Measurements from ENCODE around the gene PIP4K2B. TPM values are rescaled to one million over a fixed set of nuclear protein-coding genes. Genes with fewer than 3 reads are reported as not detected.

Gene PIP4K2B
- total RNA-seq, 2 experiments from 2014 or later: 42.0 to 45.7 TPM

DNA sequence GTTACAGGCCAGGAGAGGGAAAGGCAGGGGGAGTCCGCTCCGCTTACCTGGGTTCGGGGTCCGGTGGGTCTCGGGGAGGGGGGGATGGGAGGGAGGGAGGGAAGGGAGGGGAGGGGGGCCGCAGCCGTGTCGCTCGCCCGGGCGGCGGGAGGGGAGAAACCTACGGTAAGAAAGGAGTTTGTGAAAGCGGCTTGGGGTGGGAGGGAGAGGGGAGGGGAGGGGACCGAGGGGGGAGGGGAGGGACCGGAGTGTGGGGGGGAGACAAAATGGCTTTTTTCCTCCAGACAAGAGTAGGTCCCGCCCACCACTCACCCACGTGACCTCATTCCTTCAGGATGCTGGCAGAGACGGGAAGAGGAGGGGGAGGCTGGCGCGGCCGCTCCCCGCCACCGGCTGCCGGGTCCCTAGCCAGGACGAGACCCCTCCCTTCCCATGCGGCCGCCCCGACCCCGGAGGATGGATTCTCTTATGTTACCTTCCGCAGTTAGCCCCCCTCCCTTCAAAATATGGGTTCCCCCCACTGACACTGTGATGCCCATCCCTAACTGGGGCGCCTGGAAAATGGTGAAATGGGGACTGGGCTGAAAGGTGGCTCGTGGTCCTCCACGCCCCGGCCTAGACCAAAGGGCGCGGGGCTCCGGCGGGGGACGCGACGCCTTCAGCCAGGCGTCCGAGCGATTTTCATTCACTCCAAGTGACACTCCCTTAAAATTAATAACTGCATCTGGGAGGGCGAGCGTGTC is 51.0 kb downstream of the PIP4K2B start, which contains the start of gene PCGF2:
TSS of gene PCGF2 (minus strand) at position 188 of the 743 bp plus-strand sequence. CDS start 7,934 bp downstream, outside the sequence.
- H3K4me1 Mint-ChIP-seq: peaks cover 46% of the 10 kb centered on the region
- H3K4me3 Mint-ChIP-seq: peak within 1 kb of the TSS; percentile 97
- DNase-seq: no peak
- peaks cover 6% of the 10 kb centered on the region for H3K36me3 Mint-ChIP-seq (ENCODE audit: low read depth)
- no peak within 1 kb of the TSS for H3K27ac Mint-ChIP-seq
- ChIA-PET POLR2A (no interaction called here), CTCF (interaction anchor here (1.2 kb wide), 1 partner anchor 50 kb away, joined by 3 read pairs; no protein-coding TSS in a partner anchor)
- no peaks in the 10 kb centered on the region for H3K9me3 Mint-ChIP-seq
- H3K27me3 Mint-ChIP-seq: peaks cover 44% of the 10 kb centered on the region

DNA sequence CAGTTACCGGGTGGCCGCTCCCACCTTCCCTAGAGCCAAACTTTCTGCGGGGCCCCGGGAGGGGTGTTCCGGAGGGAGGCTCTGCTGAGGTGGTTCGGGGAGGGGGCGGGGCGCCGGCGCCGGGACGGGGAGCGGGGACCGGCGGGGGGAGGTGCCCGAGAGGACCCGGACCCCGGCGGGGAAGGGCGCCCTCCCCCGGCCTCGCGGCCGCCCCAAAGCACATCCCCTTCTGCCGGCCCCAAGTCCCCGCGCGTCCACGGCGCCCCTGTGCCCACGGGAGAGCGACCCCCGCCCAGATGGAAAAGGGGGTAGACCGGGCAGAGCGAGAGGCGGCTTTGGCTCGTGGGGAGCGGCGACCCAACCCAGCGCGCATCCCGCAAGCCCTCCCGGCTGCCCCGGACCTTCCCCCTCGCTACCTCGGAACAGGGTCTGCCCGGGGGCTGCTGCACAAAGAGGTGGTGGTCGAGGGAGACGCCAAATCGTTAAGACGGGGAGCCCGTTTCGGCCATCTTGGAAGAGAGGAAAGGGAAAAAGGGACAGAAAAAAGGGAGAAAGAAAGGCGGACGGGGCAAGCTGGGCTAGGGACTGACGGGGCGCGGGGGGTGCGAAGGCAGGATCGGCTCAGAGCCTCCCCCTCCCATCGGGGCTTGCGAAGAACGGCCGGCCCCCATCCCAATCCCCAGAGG is 51.8 kb downstream of the PIP4K2B start:
- ChIA-PET POLR2A (no interaction called here), CTCF (interaction anchor here (1.7 kb wide), 1 partner anchor 13 kb away, joined by 3 read pairs; no protein-coding TSS in a partner anchor)
- Mint-ChIP-seq H3K27ac (no peak overlapping the region), H3K4me1 (peaks cover 49% of the 10 kb centered on the region), H3K9me3 (no peaks in the 10 kb centered on the region), H3K36me3 (ENCODE audit: low read depth) (peaks cover 5% of the 10 kb centered on the region), H3K4me3 (peak overlapping the region; percentile 61), H3K27me3 (peaks cover 44% of the 10 kb centered on the region)
- DNase-seq: no peak

- ChIA-PET CTCF (interaction anchor here (1.1 to 1.7 kb wide), 2 partner anchors 13 to 72 kb away, joined by 3 to 5 read pairs; partner anchors contain the start of gene EPOP), POLR2A (interaction anchor here (0.6 to 1.0 kb wide), 3 partner anchors 16 to 715 kb away, joined by 3 read pairs; partner anchors contain the start of genes CDK12 and MLLT6)
- H3K27me3 Mint-ChIP-seq: peaks cover 44% of the 10 kb centered on the region
- peak overlapping the region; percentile 40 for H3K4me3 Mint-ChIP-seq
- H3K36me3 Mint-ChIP-seq (ENCODE audit: low read depth): peaks cover 2% of the 10 kb centered on the region
- no peaks in the 10 kb centered on the region for H3K9me3 Mint-ChIP-seq
- H3K27ac Mint-ChIP-seq: no peak overlapping the region
- H3K4me1 Mint-ChIP-seq: peaks cover 55% of the 10 kb centered on the region
- DNase-seq: no peak
Observed at GRCh38 chr17:38746849-38747462, 52.4 kb downstream of the PIP4K2B start.

DNA sequence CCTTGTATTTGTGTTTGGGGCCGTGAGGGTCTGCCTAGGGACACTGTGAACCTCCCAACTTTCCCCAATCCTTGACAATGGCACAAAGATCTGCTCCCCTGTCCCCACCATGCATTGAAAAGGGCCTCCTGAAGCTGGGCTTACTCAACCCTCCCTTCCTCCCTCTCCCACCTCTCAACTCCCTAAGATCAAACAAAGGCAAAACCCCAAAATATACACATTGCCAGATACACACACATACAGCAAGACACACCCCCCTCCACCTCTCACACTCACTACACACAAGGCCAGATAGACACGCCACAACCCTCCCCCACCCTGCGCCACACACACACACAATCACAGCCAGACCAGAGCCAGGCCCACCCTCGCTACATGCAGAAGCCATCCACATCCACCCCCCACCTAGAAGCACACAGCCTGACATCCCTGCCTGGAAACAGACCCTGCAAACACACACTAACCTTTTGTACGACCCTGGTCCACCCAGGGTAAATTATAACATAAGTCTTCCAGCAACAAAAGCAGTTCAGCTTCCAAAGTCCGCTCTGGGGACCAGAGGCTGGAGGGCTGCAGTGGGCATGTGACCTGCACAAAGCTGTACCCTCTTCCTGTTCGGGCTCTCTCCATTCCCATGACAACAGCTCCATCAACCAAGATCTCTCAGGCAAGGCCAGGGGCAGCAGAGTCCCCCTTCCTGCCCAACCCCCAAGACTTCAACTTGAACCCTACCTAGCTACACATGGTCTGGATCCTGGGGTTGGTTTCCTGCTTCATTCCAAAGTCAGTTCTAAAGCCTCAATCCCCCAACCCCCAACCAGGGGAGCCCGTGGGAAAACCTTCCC is 53.1 kb downstream of the PIP4K2B start:
- peaks cover 42% of the 10 kb centered on the region for H3K27me3 Mint-ChIP-seq
- POLR2A ChIA-PET: interaction anchor here (0.6 to 1.1 kb wide), 4 partner anchors 14 to 715 kb away, joined by 3 read pairs; partner anchors contain the start of genes CDK12 and MLLT6
- no peaks in the 10 kb centered on the region for H3K36me3 Mint-ChIP-seq (ENCODE audit: low read depth)

DNA sequence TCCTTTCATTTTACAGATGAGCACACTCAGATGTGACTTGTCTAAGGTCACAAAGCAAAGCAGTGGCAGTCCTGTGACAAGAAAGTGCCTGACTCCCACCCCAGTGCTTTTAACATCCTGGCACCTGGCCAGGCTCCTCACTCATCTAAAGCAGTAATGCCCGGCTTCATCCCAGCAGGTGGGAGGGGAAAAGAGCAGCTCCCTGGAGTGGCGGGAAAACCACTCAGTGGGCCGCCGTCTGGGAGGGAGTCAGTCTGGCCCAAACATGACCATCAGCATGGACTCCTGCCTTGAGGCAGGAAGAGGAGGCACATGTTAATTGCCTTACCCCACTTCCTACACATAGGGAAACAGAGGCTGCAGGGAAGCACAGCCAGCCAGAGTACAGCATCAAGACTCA is 53.8 kb downstream of the PIP4K2B start:
- Mint-ChIP-seq H3K36me3 (ENCODE audit: low read depth) (no peaks in the 10 kb centered on the region), H3K9me3 (no peaks in the 10 kb centered on the region), H3K27me3 (peaks cover 37% of the 10 kb centered on the region), H3K4me3 (no peak overlapping the region), H3K4me1 (peaks cover 42% of the 10 kb centered on the region), H3K27ac (no peak overlapping the region)
- DNase-seq: no peak
- ChIA-PET CTCF (interaction anchor here (0.5 to 1.1 kb wide), 2 partner anchors 70 to 91 kb away, joined by 5 to 6 read pairs; partner anchors contain the start of gene EPOP), POLR2A (interaction anchor here (0.9 to 1.1 kb wide), 2 partner anchors 14 to 17 kb away, joined by 3 read pairs; no protein-coding TSS in a partner anchor)

More for the DNA sequence above, 53.1 kb downstream of the PIP4K2B start:
- Mint-ChIP-seq H3K9me3 (no peaks in the 10 kb centered on the region), H3K27ac (no peak overlapping the region), H3K4me3 (peak overlapping the region; percentile 40), H3K4me1 (peaks cover 49% of the 10 kb centered on the region)
- CTCF ChIA-PET: interaction anchor here (1.1 to 1.7 kb wide), 2 partner anchors 12 to 71 kb away, joined by 3 to 5 read pairs; partner anchors contain the start of gene EPOP
- DNase-seq: no peak

DNA sequence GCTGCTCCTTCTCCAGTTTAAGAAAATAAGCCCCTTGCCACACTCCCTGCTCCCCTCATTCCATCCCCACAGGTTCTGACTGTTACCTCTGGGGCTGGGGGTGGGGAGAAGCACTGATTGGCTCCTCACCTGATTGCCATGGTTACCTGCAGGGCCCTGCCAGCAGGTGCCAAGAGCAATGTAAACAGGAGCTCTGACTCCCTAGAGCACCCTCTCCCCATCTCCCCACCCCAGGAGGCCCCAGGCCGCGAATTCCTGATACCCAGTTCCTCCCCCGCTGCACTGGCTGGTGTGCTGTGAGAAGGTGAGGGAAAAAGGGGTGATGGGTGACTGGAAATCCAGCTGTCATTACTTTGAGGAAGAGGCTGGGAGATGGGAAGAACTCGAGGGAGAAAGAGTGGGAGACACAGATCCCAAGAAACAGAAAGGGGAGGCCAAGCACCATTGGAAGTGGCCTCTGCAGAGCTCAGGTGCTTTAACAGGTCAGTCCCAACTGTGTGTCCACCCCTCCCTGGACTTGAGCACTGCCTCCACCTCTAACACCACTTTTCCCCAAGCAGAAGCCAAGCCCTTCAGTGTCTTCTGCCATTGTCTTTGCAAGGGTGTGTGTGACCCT is 55.7 kb downstream of the PIP4K2B start:
- Mint-ChIP-seq H3K36me3 (ENCODE audit: low read depth) (no peaks in the 10 kb centered on the region), H3K4me1 (peaks cover 29% of the 10 kb centered on the region), H3K27ac (no peak overlapping the region), H3K9me3 (no peaks in the 10 kb centered on the region), H3K27me3 (peaks cover 26% of the 10 kb centered on the region), H3K4me3 (no peak overlapping the region)
- ChIA-PET POLR2A (interaction anchor here (1.3 kb wide), 1 partner anchor 8 kb away, joined by 4 read pairs; no protein-coding TSS in a partner anchor), CTCF (interaction anchor here (1.5 kb wide), 1 partner anchor 9 kb away, joined by 7 read pairs; no protein-coding TSS in a partner anchor)
- no peak for DNase-seq

- H3K4me3 Mint-ChIP-seq: no peak overlapping the region
- no peak for DNase-seq
- H3K36me3 Mint-ChIP-seq (ENCODE audit: low read depth): no peaks in the 10 kb centered on the region
- H3K27me3 Mint-ChIP-seq: peaks cover 21% of the 10 kb centered on the region
- peaks cover 25% of the 10 kb centered on the region for H3K4me1 Mint-ChIP-seq
- H3K27ac Mint-ChIP-seq: no peak overlapping the region
- no peaks in the 10 kb centered on the region for H3K9me3 Mint-ChIP-seq
- ChIA-PET POLR2A (interaction anchor here (1.3 kb wide), 1 partner anchor 9 kb away, joined by 4 read pairs; no protein-coding TSS in a partner anchor), CTCF (interaction anchor here (0.8 kb wide), 1 partner anchor 11 kb away, joined by 3 read pairs; no protein-coding TSS in a partner anchor)
Observed at GRCh38 chr17:38742411-38743308, 56.7 kb downstream of the PIP4K2B start.

DNA sequence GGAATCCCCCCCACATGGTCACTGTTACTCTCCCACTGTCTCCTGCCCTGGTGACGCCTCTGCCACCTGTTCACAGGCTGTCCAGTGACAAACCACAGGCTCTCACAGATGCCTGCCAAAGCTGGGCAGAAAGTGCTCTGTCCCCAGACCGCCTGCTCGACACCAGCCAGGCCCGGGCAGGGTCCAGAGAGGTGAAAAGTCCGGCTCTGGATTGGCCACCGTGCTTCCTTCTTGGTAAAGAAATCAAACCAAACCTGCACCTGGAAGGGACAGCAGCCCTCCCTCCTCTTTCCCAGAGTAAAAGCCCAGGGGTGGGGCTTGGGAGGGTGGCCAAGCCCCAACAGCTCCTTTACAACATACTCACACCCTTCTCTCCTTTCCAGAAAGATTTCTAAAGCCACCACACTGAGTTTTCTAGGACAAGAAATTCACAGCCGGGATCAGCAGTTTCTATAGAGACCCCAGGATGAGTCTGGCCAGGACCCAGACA is 57.4 kb downstream of the PIP4K2B start:
- H3K4me3 Mint-ChIP-seq: no peak overlapping the region

DNA sequence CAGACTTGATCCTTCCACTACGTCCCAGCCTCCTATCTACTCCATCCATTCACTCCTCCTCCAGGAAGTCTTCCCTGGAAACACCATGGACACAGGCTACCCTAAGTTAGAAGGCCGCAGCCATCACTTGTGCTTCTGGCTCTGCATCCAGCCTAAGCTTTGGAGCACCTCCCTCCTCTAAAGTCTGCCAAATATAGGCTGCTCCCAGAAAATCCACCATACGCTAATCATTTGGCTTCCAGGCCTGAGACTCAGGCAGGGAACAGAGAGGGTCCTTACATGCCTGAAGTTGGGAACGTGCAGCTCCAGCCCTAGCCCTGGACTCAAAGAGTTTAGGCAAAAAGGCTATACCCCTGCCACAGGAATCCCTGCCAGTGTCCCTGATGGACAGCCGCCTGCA is 57.9 kb downstream of the PIP4K2B start:
- no peak for DNase-seq
- H3K9me3 Mint-ChIP-seq: no peaks in the 10 kb centered on the region
- H3K4me1 Mint-ChIP-seq: peaks cover 19% of the 10 kb centered on the region
- H3K36me3 Mint-ChIP-seq (ENCODE audit: low read depth): no peaks in the 10 kb centered on the region
- ChIA-PET POLR2A (no interaction called here), CTCF (no interaction called here)
- no peak overlapping the region for H3K27ac Mint-ChIP-seq
- H3K4me3 Mint-ChIP-seq: no peak overlapping the region
- peaks cover 16% of the 10 kb centered on the region for H3K27me3 Mint-ChIP-seq

More for the DNA sequence above, 57.4 kb downstream of the PIP4K2B start:
- Mint-ChIP-seq H3K9me3 (no peaks in the 10 kb centered on the region), H3K27ac (no peak overlapping the region), H3K36me3 (ENCODE audit: low read depth) (no peaks in the 10 kb centered on the region), H3K4me1 (peaks cover 24% of the 10 kb centered on the region), H3K27me3 (peaks cover 21% of the 10 kb centered on the region)
- CTCF ChIA-PET: no interaction called here
- POLR2A ChIA-PET: no interaction called here
- no peak for DNase-seq

GRCh38 chr17:38740806-38741205 is 58.5 kb downstream of the PIP4K2B start:
- POLR2A ChIA-PET: no interaction called here
- CTCF ChIA-PET: no interaction called here
- Mint-ChIP-seq H3K4me1 (peaks cover 13% of the 10 kb centered on the region), H3K9me3 (no peaks in the 10 kb centered on the region), H3K27me3 (peaks cover 10% of the 10 kb centered on the region), H3K27ac (no peak overlapping the region), H3K36me3 (ENCODE audit: low read depth) (no peaks in the 10 kb centered on the region), H3K4me3 (no peak overlapping the region)
- DNase-seq: no peak

DNA sequence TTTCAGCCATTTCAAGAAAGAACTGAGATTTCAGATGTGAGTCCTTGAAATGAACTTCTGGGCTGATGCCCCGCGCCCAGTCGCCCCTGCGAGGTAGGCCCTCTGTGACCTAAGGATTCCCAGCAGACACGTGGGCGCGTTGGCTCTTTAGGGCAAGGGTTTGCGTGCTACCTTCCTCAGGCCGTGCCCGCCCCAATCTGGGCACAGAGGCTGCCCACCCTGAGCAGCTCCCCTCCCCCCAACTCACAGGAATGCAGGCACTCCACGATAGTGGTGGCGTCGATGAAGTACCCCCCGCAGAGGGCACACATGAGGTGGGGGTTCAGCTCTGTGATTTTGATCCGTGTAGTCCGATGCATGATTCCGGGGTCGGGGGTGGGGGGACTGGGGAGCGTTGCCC is 59.3 kb downstream of the PIP4K2B start:
- no peak for DNase-seq

More for the DNA sequence above, 59.3 kb downstream of the PIP4K2B start:
- Mint-ChIP-seq H3K9me3 (no peaks in the 10 kb centered on the region), H3K27ac (no peak overlapping the region), H3K36me3 (ENCODE audit: low read depth) (no peaks in the 10 kb centered on the region), H3K27me3 (peaks cover 5% of the 10 kb centered on the region), H3K4me1 (peaks cover 19% of the 10 kb centered on the region), H3K4me3 (no peak overlapping the region)
- ChIA-PET CTCF (no interaction called here), POLR2A (no interaction called here)
